Fibroblast of lung (primary cell): ENCODE measurements around the gene RCBTB2. TPM values are rescaled to one million over a fixed set of nuclear protein-coding genes. Genes with fewer than 3 reads are reported as not detected.

Experiments used
- DNase-seq, 2 donors: peaks; one replicate each; pipeline versions ENCODE4 v3.0.0 to v3.0.0-alpha.2; 2010; ENCODE audit warnings: low read depth in 2 of 2
- H2AFZ ChIP-seq: 2 replicates; pipeline ENCODE4 v1.5.1; 2012; ENCODE audit warnings: low read length, control low read depth, inconsistent platforms
- H3K27ac ChIP-seq: 2 replicates; pipeline ENCODE4 v1.5.1; 2011; ENCODE audit warnings: low read length, control low read depth; ENCODE audit not compliant: insufficient read depth
- H3K27me3 ChIP-seq: 2 replicates; pipeline ENCODE4 v1.5.1; 2011; ENCODE audit warnings: mild to moderate bottlenecking, low read length; ENCODE audit not compliant: control insufficient read depth, insufficient read depth
- H3K36me3 ChIP-seq: 2 replicates; pipeline ENCODE4 v1.5.1; 2011; ENCODE audit warnings: low read length; ENCODE audit not compliant: control insufficient read depth, insufficient read depth
- H3K4me1 ChIP-seq: 2 replicates; pipeline ENCODE4 v1.5.1; 2011; ENCODE audit warnings: low read length; ENCODE audit not compliant: control insufficient read depth, insufficient read depth; ENCODE audit errors: extremely low read depth
- H3K4me2 ChIP-seq: 2 replicates; pipeline ENCODE4 v1.5.1; 2011; ENCODE audit warnings: low read length, control low read depth; ENCODE audit not compliant: insufficient read depth; ENCODE audit errors: extremely low read depth
- H3K4me3 ChIP-seq, 4 experiments: fragments of 200-600 bp in 1 of 4; sonication (generic) in 1 of 4; replicated peaks in 1 of 4; 2 replicates each; pipeline ENCODE4 v1.5.1; 2011 to 2016; ENCODE audit warnings: low read length in 4 of 4, low read depth in 3 of 4, mild to moderate bottlenecking in 3 of 4, control low read depth in 2 of 4, inconsistent platforms in 1 of 4, mixed read lengths in 1 of 4; ENCODE audit not compliant: insufficient read depth in 1 of 4; ENCODE audit errors: control extremely low read depth in 1 of 4
- H3K79me2 ChIP-seq: 2 replicates; pipeline ENCODE4 v1.5.1; 2012; ENCODE audit warnings: mild to moderate bottlenecking, low read length, inconsistent platforms; ENCODE audit not compliant: control insufficient read depth, insufficient read depth
- H3K9ac ChIP-seq: 2 replicates; pipeline ENCODE4 v1.5.1; 2011; ENCODE audit warnings: mild to moderate bottlenecking, low read length, control low read depth; ENCODE audit not compliant: insufficient read depth
- H3K9me3 ChIP-seq: 2 replicates; pipeline ENCODE4 v1.5.1; 2012; ENCODE audit warnings: low read depth, low read length; ENCODE audit not compliant: control insufficient read depth, insufficient read depth
- H4K20me1 ChIP-seq: 2 replicates; pipeline ENCODE4 v1.5.1; 2011; ENCODE audit warnings: low read length; ENCODE audit not compliant: control insufficient read depth, insufficient read depth; ENCODE audit errors: extremely low read depth
- EZH2 ChIP-seq: IDR thresholded peaks from 2 replicates; pipeline ENCODE4 v1.5.1; 2012; ENCODE audit warnings: low read length, control low read depth, mild to moderate bottlenecking; ENCODE audit errors: missing control alignments
- polyA plus RNA-seq, 2 donors: library from polyadenylated mRNA; depleted of rRNA in 1 of 2; stranded (reverse) in 1 of 2; unstranded in 1 of 2; fragments of >200 nt; gene quantifications; 2 replicates each; pipeline ENCODE4 v1.2.1, GENCODE V29; 2011 to 2012; ENCODE audit warnings: missing spikeins in 1 of 2
- total RNA-seq: library from RNA; depleted of rRNA; stranded (reverse); fragments of >200 nt; gene quantifications from 2 replicates; pipeline ENCODE4 v1.2.1, GENCODE V29; 2014
- TF ChIP-seq, protein P1 (sequence below), 2 donors: IDR thresholded peaks in 1 of 2; conservative IDR thresholded peaks in 1 of 2; 1 replicate in 1 of 2; 2 replicates in 1 of 2; pipeline ENCODE4 v1.5.1; 2011 to 2012; ENCODE audit warnings: low read length in 2 of 2, control low read depth in 1 of 2, inconsistent platforms in 1 of 2, low read depth in 1 of 2, mild to moderate bottlenecking in 1 of 2

RCBTB2 gene
- total and polyA plus RNA-seq, 2 donors (not counting 1 experiment from before 2014, with no cell fraction given), result 8.4 to 9.6 TPM

DNA sequence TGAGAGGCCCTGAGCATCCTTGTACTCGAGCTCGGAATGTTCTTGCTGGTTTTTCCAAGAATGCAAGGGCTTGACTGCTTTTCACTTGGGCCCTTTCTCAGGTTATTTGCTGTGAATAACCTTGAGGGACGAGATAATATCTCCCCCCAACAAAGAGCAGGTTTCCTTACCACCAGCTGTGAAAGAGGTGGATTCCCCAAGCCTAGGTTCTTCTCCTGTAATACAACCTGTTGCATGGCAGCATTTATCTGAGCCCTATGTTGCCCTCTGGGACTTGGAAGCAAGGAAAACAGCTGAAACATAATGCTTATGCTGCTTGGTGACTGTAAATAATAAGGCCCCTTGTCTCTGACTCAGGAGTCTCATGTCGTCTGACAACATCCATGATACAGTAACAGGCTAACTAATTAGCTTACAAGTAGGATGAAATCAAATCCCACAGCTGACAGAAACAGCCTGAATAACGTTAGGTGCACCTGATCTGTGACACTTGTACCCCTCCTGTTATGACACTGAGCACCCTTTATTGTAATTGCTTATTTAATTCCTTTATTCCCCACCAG, 43.6 kb upstream of the RCBTB2 start:
- Histone ChIP-seq H3K4me1 (peaks cover under 1% of the 10 kb centered on the region), H3K4me3 (no peak overlapping the region), H3K79me2 (no peaks in the 10 kb centered on the region), H2AFZ (no peak overlapping the region), H3K27me3 (no peaks in the 10 kb centered on the region), H3K9ac (no peak overlapping the region), H3K4me2 (no peak overlapping the region), H3K36me3 (no peaks in the 10 kb centered on the region), H3K27ac (no peak overlapping the region), H4K20me1 (no peaks in the 10 kb centered on the region), H3K9me3 (no peaks in the 10 kb centered on the region)
- no peak for DNase-seq
- TF ChIP-seq, protein P1, sequence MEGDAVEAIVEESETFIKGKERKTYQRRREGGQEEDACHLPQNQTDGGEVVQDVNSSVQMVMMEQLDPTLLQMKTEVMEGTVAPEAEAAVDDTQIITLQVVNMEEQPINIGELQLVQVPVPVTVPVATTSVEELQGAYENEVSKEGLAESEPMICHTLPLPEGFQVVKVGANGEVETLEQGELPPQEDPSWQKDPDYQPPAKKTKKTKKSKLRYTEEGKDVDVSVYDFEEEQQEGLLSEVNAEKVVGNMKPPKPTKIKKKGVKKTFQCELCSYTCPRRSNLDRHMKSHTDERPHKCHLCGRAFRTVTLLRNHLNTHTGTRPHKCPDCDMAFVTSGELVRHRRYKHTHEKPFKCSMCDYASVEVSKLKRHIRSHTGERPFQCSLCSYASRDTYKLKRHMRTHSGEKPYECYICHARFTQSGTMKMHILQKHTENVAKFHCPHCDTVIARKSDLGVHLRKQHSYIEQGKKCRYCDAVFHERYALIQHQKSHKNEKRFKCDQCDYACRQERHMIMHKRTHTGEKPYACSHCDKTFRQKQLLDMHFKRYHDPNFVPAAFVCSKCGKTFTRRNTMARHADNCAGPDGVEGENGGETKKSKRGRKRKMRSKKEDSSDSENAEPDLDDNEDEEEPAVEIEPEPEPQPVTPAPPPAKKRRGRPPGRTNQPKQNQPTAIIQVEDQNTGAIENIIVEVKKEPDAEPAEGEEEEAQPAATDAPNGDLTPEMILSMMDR (conservative IDR thresholded peaks at IDR 0.05 in 1 of 2, IDR thresholded peaks at IDR 0.05 in 1 of 2; ENCODE audit: low read depth in 1 of 2, low read length in 2 of 2), result no peak
- TF ChIP-seq EZH2, result no peak

DNA sequence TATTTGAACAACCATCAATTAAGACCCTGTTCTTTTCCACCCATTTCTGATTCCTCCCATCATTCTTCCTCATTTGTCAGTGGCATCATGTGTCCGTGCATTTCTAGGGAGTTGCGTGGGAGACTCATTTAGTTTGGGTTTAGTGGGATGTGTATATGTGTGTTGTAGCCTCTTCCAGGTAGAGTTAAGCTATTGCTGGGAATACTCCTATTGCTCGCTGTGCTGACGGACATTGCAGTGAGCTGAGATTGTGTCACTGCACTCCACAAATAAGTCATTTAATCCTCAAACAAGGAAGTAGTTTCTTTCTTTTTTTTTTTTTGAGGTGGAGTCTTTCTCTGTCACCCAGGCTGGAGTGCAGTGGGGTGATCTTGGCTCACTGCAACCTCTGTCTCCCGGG, 42.2 kb upstream of the RCBTB2 start:
- TF ChIP-seq EZH2, result no peak
- TF ChIP-seq, protein P1 (conservative IDR thresholded peaks at IDR 0.05 in 1 of 2, IDR thresholded peaks at IDR 0.05 in 1 of 2; ENCODE audit: low read depth in 1 of 2, low read length in 2 of 2), result no peak
- Histone ChIP-seq H4K20me1 (no peaks in the 10 kb centered on the region), H3K27ac (no peak overlapping the region)

DNA sequence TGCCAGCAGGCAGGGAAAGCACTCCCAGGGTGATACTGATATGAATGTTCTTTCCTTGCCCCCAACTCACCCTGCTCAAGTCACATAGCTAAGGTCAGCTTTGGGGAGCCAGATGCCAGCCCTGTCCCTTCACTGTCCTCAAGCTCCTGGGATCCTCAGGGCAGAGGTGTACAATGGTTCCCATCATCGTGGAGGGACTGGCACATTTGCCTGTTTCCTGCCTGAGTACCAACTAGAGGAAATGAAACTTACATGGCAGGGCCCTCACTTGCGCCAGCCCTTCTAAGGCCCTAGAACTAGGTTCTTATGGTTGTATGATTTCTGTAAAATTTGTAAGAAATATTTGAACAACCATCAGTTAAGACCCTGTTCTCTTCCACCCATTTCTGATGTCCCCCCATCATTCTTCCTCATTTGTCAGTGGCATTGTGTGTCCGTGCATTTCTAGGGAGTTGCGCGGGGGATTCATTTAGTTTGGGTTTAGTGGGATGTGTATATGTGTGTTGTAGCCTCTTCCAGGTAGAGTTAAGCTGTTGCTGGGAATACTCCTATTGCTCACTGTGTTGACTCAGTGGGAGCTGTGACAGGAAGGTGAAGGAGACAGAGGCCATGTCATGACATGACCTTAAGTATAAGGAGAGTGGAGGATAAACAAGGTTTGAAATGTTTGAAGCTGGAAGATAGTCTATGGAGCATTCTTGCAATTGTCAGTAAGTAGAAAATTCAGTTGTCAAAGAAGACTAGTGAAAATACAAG, 41.3 kb upstream of the RCBTB2 start:
- Histone ChIP-seq H3K9ac (no peak overlapping the region), H2AFZ (no peak overlapping the region), H3K27ac (no peak overlapping the region)

More for the DNA sequence above, 42.2 kb upstream of the RCBTB2 start:
- Histone ChIP-seq H3K9ac (no peak overlapping the region), H3K36me3 (no peaks in the 10 kb centered on the region), H3K27me3 (no peaks in the 10 kb centered on the region), H3K4me1 (peaks cover 3% of the 10 kb centered on the region), H3K4me3 (no peak overlapping the region), H3K4me2 (no peak overlapping the region), H2AFZ (no peak overlapping the region), H3K79me2 (no peaks in the 10 kb centered on the region), H3K9me3 (no peaks in the 10 kb centered on the region)
- DNase-seq, result no peak

More for the DNA sequence above, 41.3 kb upstream of the RCBTB2 start:
- Histone ChIP-seq H3K79me2 (no peaks in the 10 kb centered on the region), H3K9me3 (no peaks in the 10 kb centered on the region), H3K4me2 (no peak overlapping the region), H4K20me1 (no peaks in the 10 kb centered on the region), H3K36me3 (no peaks in the 10 kb centered on the region), H3K27me3 (no peaks in the 10 kb centered on the region), H3K4me1 (peaks cover 3% of the 10 kb centered on the region), H3K4me3 (no peak overlapping the region)
- TF ChIP-seq, protein P1 (conservative IDR thresholded peaks at IDR 0.05 in 1 of 2, IDR thresholded peaks at IDR 0.05 in 1 of 2; ENCODE audit: low read depth in 1 of 2, low read length in 2 of 2), result no peak
- no peak for TF ChIP-seq EZH2
- no peak for DNase-seq
